Calu3 (cell line): ENCODE results near the gene SMAD1. TPM values are rescaled to one million over a fixed set of nuclear protein-coding genes. Genes with fewer than 3 reads are reported as not detected.
"Not testable (repeated sequence)": the region's sequence is repeated elsewhere in the genome, so short reads cannot be mapped to it uniquely, and the experiment has no call there.

Experiments used
- BruUV-seq: library from RNA; stranded (reverse); fragments of 400-500 nt; replicated peaks from 2 replicates; lab custom pipeline; 2021; lab: Mats Ljungman, UMichigan
- CTCF ChIA-PET: fragments of 300-600 bp; sonication (Branson Sonifier 250); formaldehyde crosslinking; loops from one replicate; lab custom pipeline; 2022; ENCODE audit warnings: antibody characterized with exemption; lab: Charles Lee
- DNase-seq: peaks from one replicate; pipeline ENCODE4 v3.0.0; 2022
- H3K27ac Mint-ChIP-seq: one replicate; pipeline ENCODE4 v1.8.0; 2022; ENCODE audit warnings: mixed read lengths; ENCODE audit not compliant: unreplicated experiment
- H3K27me3 Mint-ChIP-seq: one replicate; pipeline ENCODE4 v1.8.0; 2022; ENCODE audit warnings: mixed read lengths; ENCODE audit not compliant: unreplicated experiment
- H3K36me3 Mint-ChIP-seq: one replicate; pipeline ENCODE4 v1.8.0; 2022; ENCODE audit warnings: mild to moderate bottlenecking, moderate library complexity, mixed read lengths; ENCODE audit not compliant: insufficient read depth, unreplicated experiment
- H3K4me1 Mint-ChIP-seq: one replicate; pipeline ENCODE4 v1.8.0; 2022; ENCODE audit warnings: mild to moderate bottlenecking, low read depth, mixed read lengths; ENCODE audit not compliant: unreplicated experiment
- H3K4me3 Mint-ChIP-seq: one replicate; pipeline ENCODE4 v1.8.0; 2022; ENCODE audit warnings: mild to moderate bottlenecking, low read depth, moderate library complexity, mixed read lengths; ENCODE audit not compliant: unreplicated experiment
- H3K9me3 Mint-ChIP-seq: one replicate; pipeline ENCODE4 v1.8.0; 2022; ENCODE audit warnings: low read depth, mixed read lengths; ENCODE audit not compliant: unreplicated experiment
- intact Hi-C: fragments of 100-400 bp; cut with micrococcal nuclease; formaldehyde crosslinking; loops from one replicate; pipeline ENCODE4 v1.10.0; 2022; ENCODE audit not compliant: unreplicated experiment
- total RNA-seq: library from RNA; stranded (reverse); gene quantifications from 2 replicates; pipeline ENCODE4 v1.2.3, GENCODE V29; 2022
- TF ChIP-seq, protein P1 (sequence below): fragments of 200-600 bp; IDR thresholded peaks from one replicate; pipeline ENCODE4 v1.8.0; 2022; ENCODE audit warnings: antibody characterized with exemption; ENCODE audit not compliant: unreplicated experiment

SMAD1 gene
- total RNA-seq, 1 experiment from 2014 or later, result 15.3 TPM

DNA sequence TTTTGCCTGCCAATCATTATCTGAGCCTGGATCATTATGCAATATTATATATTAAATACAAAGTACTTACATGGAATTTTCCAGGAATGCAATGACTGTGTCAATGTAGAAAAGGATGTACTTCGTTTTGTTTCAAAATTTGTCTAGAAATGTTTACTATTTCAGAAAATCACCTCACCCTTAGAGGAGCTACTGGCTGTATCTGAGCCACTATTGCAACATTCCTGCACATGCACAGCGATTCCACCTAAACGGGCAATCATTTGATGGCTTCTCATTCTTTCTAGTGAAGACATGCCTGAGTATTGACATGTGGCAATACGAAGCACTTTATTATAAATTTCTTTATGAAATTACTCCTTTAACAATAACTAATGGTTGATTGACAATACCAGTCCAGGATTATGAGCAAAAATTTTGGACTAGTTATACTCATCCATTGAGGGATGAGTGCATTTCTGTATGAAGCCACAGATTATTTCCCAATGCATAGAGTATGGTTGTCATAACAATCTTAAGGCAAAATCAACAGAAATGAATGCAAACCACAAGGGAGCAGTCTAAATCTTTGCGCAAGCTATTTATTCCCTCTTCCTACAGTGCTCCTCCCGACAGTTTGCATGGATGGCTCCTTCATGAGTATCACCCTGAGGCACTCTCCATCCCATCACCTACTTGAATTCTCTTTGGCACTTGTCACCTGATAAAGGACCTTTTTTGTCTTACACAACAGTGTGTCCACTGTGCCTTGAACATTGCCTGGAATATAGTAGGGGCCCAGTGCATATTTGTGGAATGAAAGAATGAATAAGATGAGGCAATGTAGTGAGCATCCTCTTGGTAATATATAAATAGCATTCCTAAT lies 101.8 kb downstream of the SMAD1 start:
- H3K27ac Mint-ChIP-seq, result no peak overlapping the region
- no peak overlapping the region for H3K4me3 Mint-ChIP-seq
- CTCF ChIA-PET, result no interaction called here
- H3K4me1 Mint-ChIP-seq, result peaks cover 6% of the 10 kb centered on the region
- TF ChIP-seq, protein P1, sequence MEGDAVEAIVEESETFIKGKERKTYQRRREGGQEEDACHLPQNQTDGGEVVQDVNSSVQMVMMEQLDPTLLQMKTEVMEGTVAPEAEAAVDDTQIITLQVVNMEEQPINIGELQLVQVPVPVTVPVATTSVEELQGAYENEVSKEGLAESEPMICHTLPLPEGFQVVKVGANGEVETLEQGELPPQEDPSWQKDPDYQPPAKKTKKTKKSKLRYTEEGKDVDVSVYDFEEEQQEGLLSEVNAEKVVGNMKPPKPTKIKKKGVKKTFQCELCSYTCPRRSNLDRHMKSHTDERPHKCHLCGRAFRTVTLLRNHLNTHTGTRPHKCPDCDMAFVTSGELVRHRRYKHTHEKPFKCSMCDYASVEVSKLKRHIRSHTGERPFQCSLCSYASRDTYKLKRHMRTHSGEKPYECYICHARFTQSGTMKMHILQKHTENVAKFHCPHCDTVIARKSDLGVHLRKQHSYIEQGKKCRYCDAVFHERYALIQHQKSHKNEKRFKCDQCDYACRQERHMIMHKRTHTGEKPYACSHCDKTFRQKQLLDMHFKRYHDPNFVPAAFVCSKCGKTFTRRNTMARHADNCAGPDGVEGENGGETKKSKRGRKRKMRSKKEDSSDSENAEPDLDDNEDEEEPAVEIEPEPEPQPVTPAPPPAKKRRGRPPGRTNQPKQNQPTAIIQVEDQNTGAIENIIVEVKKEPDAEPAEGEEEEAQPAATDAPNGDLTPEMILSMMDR, result no peak
- H3K36me3 Mint-ChIP-seq, result peaks cover 4% of the 10 kb centered on the region
- intact Hi-C loops, result no loop called here
- no TSS peak for BruUV-seq
- H3K9me3 Mint-ChIP-seq, result no peaks in the 10 kb centered on the region
- H3K27me3 Mint-ChIP-seq, result no peaks in the 10 kb centered on the region
- no peak for DNase-seq

DNA sequence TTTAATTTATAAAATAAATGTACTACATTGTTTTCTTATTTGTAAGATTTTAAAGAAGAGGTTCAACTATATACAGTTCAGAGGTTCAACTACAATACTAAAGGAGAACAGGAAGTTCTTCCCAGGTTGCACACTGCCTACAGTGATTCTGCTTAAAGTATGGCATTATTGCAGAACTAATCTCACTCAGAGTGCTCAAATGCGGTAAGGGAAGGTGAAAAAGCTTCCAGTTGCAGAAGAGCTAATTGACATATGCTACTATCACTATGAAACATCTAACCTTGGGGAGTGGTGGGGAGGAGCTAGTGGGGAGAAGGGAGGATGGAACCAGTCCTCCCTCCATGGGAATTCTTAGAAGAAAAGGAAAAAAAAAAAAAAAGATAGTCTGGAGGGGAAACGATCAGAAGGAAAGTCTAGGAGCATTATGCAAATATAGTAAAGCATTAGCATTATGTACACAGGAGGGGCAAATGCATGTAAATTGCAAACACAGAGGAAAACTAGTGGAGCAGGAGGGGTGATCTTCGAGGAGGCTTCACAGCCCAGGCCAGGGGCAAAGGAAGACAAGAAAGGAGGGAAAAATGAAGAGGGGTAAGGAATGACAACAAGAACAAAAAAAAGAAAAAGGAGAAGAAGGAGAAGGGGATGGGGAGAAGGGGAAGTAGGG lies 105.6 kb downstream of the SMAD1 start:
- TF ChIP-seq, protein P1, result no peak
- CTCF ChIA-PET, result no interaction called here
- H3K27ac Mint-ChIP-seq, result no peak overlapping the region
- H3K9me3 Mint-ChIP-seq, result peaks cover 2% of the 10 kb centered on the region
- H3K4me3 Mint-ChIP-seq, result no peak overlapping the region
- no peaks in the 10 kb centered on the region for H3K27me3 Mint-ChIP-seq
- no peaks in the 10 kb centered on the region for H3K4me1 Mint-ChIP-seq
- no TSS peak for BruUV-seq
- peaks cover 4% of the 10 kb centered on the region for H3K36me3 Mint-ChIP-seq
- no peak for DNase-seq
- intact Hi-C loops, result no loop called here

DNA sequence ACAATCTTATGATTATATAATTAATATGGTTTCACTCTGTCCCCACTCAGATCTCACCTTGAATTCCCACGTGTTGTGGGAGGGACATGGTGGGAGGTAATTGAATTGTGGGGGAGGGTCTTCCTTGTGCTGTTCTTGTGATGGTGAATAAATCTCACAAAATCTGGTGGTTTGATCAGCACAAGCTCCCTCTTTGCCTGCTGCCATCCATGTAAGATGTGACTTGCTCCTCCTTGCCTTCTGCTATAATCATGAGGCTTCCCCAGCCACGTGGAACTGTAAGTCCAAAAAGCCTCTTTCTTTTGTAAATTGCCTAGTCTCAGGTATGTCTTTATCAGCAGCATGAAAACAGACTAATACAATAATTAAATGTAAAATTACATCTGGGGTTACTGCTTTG lies 107.7 kb downstream of the SMAD1 start:
- BruUV-seq, H3K4me3 Mint-ChIP-seq, intact Hi-C loops, DNase-seq, CTCF ChIA-PET, H3K9me3 Mint-ChIP-seq, H3K27me3 Mint-ChIP-seq, H3K4me1 Mint-ChIP-seq, H3K27ac Mint-ChIP-seq, H3K36me3 Mint-ChIP-seq: not testable (repeated sequence)

DNA sequence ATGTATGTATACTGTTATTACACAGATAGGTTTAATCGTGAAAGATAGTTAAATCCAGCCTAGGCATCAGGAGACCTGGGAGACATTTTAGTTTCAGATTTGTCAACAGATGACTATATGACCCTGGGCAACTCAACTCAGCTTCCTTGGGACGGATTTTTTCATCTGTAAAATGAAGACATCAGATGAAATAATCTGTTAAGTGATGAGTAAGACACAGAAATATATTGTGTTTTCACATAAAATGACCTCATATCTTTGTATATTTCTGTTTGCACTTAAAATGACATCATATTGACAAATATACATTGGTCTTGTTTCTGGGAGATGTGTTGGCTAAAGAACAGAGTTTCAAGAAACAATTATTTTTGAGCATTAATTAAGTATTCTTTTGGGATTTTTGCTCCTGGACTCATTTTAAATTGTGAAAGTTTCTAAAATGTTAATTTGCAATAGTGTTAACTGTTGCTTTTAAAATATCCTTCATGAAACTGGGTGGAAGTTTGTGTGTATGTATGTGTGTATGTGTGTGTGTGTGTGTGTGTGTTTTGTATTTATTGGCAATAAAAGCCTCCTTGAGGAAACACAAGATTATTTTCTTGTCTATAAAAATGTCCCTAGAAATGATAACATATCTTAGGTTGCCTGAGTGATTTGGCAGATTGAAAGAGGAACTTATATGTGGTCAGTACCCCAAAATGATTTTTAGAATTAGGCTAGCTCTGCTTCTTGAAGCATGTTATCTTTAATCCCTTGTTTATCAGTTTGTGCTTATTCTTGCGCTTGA lies 108.5 kb downstream of the SMAD1 start:
- TF ChIP-seq, protein P1, result no peak
- intact Hi-C loops, result no loop called here
- no peak for DNase-seq
- no TSS peak for BruUV-seq
- Mint-ChIP-seq H3K27ac (no peak overlapping the region), H3K4me3 (no peak overlapping the region), H3K36me3 (no peaks in the 10 kb centered on the region), H3K4me1 (no peaks in the 10 kb centered on the region), H3K27me3 (no peaks in the 10 kb centered on the region), H3K9me3 (peaks cover 2% of the 10 kb centered on the region)
- CTCF ChIA-PET, result no interaction called here
